ENCODE data around the gene TNNT2.

GRCh38 chr1:201409440-201409839 is 32.0 kb upstream of the TNNT2 start:
- TF ChIP-seq CTCF (IDR thresholded peaks at IDR 0.05) (no peak), POLR2A (IDR thresholded peaks at IDR 0.05) (no peak)
